Epidermal melanocyte (primary cell): ENCODE results near the gene BIRC7.

Source experiments
- DNase-seq: peaks from one replicate; pipeline ENCODE4 v3.0.0; 2011; ENCODE audit warnings: low spot score; ENCODE audit not compliant: insufficient read length

The BIRC7 gene

GRCh38 chr20:63235399-63235983 is at the start of gene BIRC7:
TSS of gene BIRC7 (plus strand) at chr20:63235905. CDS start at chr20:63236097, 192 bp downstream.
- no peak for DNase-seq

DNA sequence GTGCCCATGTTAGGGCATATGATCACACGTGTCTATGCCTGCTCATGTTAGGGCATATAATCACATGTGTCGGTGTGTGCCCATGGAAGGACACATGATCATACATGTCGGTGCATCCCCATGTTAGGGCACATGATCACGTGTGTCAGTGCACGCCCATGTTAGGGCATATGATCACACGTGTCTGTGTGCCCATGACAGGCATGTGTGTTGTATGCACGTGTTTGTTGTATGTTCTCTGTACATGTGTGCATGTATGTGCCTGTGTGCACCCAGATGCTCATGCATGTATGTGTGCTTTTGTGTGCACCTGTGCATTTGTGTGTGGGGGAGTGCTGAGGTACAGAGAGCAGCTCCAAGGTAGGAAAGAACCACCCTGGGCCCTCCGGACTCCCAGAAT is 49.6 kb upstream of the BIRC7 start:
- DNase-seq = no peak

- DNase-seq = no peak
These were observed 49.0 kb upstream of the BIRC7 start for GRCh38 chr20:63186528-63187316.

- DNase-seq = no peak
These were observed 48.2 kb upstream of the BIRC7 start for GRCh38 chr20:63187338-63188158.

- DNase-seq = no peak
These were observed 47.6 kb upstream of the BIRC7 start for GRCh38 chr20:63188159-63188442.

DNA sequence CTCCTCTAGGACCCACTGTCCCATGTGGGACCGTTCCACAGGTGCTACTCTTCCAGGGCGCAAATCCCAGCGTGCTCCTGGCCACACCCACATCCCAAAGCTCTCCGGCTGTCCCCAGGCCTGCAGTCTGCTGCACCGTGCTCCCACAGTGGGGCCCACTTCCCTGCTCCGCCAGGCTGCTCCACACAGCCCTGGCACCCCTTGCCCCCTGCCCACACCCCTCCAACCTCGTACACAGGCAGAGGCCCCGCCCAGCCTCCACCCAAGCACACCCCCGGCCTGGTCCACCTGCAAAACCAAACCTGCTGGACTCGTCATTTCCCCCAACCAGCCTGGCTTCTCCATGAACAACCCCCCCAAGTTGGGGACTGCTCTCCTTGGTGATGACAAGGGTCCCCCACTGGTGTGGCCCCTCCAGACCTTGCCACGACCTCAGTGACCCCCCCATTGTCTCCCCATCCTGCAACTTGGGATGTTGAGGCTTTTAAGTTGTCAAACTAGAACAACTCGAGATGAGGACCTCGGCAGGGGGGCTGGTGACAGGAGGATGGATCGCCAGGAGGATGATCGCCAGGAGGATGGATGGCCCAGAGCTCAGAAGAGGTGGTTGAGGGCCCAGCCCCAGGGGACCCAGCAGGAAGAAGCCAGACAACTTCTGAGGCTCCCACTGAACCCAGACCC is 46.9 kb upstream of the BIRC7 start:
- no peak for DNase-seq

DNA sequence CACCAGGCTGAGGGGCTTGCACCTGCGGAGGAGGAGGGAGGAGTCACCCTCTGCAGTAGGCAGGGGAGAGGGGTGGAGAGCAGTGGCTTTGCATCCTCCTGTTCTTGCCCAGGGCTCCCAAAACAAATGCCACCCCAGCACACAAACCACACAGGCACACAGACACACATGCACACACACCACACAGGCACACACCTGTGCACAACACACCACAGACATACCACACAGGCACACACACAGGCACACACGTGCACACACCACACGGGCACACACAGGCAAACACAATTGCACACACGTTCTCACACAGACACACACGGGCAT is 46.4 kb upstream of the BIRC7 start:
- no peak for DNase-seq

DNA sequence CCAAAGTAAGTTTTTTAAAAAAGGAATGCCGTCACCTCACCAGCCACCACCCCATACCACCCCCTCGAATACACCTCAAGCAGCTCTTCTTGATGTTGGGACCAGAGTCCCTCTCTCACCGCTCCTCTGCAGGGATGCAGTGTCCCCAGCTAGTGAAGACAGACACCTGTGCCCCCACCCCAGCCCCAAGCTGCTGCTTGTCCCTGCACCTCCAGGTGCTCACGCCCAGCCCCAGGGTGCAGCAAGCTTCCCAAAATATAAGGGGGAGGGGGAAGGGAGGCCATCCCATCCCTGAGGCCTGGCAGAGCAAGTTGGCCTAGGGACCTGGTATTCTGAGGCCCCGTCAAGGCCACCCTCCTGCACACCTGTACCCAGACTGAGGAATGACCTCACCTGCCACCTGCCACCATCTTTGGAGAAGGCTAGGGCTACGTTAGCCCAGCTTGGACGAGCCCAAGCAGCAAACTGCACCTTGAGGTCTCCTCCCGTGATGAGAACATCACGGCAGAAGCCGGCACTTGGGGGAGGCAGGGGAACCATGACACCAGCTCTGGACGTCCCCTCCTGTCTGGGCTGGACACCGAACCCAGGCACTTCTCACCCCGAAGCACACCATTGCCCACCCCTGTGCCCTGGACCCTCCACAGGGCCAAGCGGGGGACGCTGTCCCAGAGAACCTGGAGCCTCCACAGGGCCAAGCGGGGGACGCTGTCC is 45.7 kb upstream of the BIRC7 start:
- no peak for DNase-seq

DNA sequence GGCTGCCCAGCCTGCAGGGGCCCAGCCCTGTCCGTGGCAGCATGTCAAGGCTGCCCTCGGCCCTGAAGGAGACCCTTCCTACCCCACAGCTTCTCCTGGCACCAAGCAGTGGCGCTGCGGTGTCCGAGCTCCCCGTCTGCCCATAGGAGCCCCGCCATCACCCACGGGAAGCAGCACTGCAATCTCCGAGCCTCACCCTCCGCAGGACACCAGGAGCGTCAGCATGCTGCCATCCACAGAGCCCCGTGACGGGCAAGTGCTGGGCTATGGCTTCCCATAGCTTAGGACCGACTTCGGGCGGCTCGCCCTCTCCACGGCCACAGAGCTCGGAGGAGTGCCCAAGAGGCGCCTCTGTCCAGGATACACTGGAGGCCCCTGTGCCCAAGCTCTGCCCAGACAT is 44.9 kb upstream of the BIRC7 start:
- DNase-seq = no peak

DNA sequence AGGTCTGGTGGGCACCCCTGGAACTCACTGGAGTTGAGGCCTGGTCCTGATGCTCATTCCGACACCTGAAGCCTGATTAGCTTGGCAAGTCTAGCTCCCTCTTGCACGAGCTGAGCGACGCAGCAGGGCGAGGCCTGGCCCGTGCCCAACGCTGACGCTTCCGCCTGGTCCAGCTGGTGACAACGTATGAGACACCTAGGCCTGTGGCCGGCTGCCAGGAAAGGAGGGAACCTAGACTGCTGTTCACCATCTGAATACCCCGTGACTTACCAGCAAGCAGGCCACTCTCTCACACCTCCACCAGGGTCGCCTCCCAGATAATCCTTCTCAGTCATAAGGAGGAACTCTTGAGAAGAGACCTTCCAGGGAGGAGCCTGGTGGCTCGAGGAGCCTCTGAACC is 44.3 kb upstream of the BIRC7 start:
- no peak for DNase-seq

DNA sequence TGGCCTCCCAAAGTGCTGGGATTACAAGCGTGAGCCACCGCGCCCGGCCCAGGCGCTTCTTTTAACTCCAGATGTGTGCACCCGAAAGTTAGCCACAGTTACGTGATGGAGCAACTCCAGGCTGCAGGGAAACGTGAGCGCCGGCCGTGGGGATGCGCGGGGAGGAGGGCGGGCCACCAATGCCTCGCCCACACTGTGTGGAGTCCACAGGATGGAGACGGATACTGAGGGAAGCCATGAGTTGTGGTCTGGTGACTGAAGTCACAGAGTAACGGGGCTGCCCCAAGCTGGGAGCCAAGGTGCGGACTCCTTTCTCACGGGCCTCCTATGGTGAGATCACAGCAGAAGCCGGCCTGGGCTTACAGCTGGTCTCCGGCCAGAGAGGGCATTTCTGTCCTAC is 43.0 kb upstream of the BIRC7 start:
- DNase-seq = no peak

DNA sequence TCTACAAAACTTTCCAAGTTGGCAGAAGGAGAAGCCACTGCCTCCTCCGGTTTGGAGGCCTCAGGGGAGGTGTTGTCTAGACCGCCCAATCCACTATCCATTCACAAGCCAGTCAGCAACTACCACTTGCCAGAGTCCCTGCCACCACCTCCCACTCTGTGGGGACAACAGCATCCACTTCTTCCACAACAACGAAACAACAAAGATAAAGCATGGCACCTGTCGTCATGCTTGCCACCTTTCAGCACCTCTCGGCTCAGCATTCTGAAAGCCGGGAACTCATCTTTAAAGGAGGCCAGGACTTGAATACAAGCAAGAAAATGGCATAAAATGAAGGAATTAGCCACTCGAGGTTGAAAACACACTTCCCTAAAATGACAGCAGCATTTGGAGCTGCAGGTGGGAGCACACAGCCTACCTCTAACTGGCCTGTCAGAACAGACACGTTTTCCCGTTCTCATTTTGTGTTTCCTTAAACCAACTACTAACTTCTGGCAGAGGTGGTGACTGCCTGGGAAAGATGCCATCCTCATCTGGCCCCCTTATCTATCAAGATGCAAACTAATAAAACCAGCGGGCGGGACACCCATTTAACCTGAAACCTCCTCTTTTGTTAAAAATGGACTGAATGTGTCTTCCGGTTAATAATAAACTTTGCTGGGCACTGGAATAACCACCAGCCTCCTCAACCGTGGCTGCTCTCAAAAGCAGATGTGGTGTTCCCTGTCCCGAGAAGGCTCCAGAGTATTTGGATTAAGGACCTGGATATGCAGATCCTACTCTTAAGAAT is 41.5 kb upstream of the BIRC7 start:
- no peak for DNase-seq

DNA sequence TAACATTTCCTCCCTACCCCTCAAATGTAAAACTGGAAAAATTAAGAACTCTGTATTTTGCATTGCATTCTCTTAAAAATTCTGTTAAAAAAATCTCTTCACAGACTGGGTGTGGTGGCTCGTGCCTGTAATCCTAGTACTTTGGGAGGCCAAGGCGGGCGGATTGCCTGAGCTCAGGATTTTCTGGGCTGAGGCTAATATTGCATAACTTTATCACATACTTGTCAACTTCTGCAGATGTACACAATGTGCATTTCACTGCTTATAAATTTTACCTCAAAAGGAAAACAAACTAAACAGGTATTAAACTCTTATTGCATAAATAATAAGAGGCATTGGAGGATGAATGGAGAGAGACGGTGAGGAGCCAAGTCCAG is 40.9 kb upstream of the BIRC7 start:
- DNase-seq = no peak

- DNase-seq = no peak
These were observed 38.8 kb upstream of the BIRC7 start for GRCh38 chr20:63196768-63197470.

GRCh38 chr20:63198606-63199005 is 37.1 kb upstream of the BIRC7 start:
- no peak for DNase-seq

- DNase-seq = no peak
These were observed 33.7 kb upstream of the BIRC7 start for GRCh38 chr20:63202021-63202420.

DNA sequence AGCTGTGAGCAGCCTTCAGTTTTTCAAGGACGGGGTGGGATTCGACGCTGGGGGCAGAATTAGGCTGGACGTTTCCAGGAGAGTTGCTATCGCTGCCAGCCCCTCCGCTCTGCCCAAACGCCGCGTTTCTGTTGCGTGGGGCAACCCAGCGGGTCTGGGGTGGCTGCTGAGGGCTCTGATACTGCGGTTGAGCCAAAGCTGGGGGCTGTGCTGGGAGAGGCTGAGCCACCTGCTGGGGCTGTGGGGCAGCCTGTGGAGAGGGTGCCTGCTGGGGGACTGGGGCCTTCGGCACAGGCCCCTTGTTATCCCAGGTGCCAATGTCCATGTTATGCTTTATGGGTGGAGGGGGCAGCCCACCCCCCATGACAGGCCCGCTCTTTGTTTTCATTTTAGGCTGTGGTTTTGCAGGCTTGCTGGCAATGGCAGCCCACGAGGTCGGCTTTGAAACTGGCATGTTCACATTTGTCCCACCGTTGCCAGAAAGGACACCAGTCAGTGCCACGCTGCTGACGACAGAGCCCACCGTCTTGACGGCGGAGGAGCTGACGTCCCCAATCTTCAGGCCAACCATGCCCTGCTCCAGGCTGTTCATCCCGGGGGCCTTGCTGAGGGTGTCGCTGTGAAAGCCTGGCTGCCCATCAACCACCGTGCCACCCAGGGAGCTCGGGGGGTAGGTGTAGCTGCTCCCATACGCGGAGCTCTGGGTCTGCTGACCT is 32.7 kb upstream of the BIRC7 start:
- DNase-seq = no peak

DNA sequence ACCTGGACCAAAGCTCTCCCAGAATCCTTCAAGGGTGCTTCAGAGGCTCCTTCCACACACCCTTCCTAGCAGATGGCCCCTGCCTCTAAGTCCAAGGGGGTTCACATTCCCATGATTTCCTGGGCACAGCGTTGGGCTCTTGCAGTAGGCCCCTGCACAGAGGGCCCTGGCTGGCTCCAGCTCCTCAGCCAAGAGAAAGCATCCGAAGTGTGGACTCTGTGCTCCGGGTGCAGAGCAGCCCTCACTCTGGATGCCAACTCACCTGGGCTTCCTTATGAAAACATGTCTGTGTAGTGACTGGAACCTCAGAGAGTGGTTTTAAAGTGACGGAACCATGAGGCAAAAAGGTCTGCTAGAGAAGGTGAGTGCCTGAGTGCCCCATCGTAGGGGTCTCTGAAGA is 31.3 kb upstream of the BIRC7 start:
- no peak for DNase-seq

DNA sequence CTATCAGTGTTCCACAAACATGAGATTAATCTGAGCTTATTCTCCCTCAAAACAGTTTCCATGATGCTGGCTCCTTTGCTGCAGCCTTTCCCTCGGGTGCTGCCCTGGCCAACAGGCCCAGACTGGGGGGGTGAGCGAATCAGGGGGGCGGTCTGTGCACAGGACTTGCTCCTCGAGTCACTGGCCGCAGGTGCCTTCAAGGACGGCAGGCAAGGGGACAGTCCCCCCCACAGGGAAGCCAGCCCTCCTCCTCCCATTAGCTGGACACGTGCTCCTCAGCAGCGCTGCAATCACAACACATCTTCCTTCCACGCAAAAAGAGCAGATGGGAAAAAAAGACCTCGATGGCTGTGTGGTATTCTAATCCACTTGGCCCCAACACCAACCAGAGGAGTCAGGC is 29.8 kb upstream of the BIRC7 start:
- no peak for DNase-seq

DNA sequence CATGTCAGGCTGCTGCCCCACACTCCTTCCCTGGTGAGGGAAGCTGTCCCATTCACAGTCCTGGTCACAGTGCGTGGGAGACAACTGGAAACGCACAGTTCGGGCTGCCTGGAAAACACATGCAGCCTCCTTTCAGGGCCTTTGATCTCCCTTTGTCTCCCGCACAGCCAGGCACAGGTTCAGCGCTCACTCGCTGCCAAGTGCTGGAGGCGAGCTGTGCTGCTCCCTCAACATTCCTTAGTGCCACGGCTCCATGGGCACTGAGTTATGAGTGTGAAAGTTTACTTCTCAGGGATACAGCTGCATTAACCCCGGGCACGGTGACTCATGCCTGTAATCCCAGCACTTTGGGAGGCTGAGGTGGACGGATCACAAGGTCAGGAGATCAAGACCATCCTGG is 28.8 kb upstream of the BIRC7 start:
- no peak for DNase-seq
